HEK293 (cell line): Measurements from ENCODE around the gene NMNAT2.
A peak's percentile ranks its signal among the peaks of the same experiment; 100 is the strongest.

Experiments used
- HOXA7 ChIP-seq: sonication (generic); formaldehyde crosslinking; IDR thresholded peaks from 2 replicates; pipeline ENCODE4 v1.8.1; 2022; ENCODE audit warnings: missing genetic modification reagents, borderline replicate concordance
- HOXC10 ChIP-seq: sonication (generic); formaldehyde crosslinking; IDR thresholded peaks from 2 replicates; pipeline ENCODE4 v1.8.1; 2023; ENCODE audit warnings: mild to moderate bottlenecking, missing genetic modification reagents
- OSR2 ChIP-seq: fragments of 450-650 bp; formaldehyde crosslinking; IDR thresholded peaks from 2 replicates; pipeline ENCODE4 v1.5.1; 2016; ENCODE audit warnings: missing biosample characterization, missing genetic modification characterization
- ZEB2 ChIP-seq: fragments of 450-650 bp; formaldehyde crosslinking; IDR thresholded peaks from 2 replicates; pipeline ENCODE4 v1.5.1; 2016; ENCODE audit warnings: missing biosample characterization, missing genetic modification characterization
- ZFP3 ChIP-seq: fragments of 450-650 bp; formaldehyde crosslinking; IDR thresholded peaks from 2 replicates; pipeline ENCODE4 v1.5.1; 2016; ENCODE audit warnings: low read depth, missing biosample characterization, missing genetic modification characterization
- ZNF23 ChIP-seq: fragments of 450-650 bp; formaldehyde crosslinking; IDR thresholded peaks from 2 replicates; pipeline ENCODE4 v1.5.1; 2016; ENCODE audit warnings: missing biosample characterization, missing genetic modification characterization, borderline replicate concordance
- ZNF544 ChIP-seq: fragments of 450-650 bp; formaldehyde crosslinking; IDR thresholded peaks from 2 replicates; pipeline ENCODE4 v1.5.0; 2017; ENCODE audit warnings: missing biosample characterization, missing genetic modification characterization
- ZNF621 ChIP-seq: fragments of 450-650 bp; formaldehyde crosslinking; IDR thresholded peaks from 2 replicates; pipeline ENCODE4 v1.5.1; 2017; ENCODE audit warnings: missing biosample characterization, missing genetic modification characterization
- ZNF629 ChIP-seq: fragments of 450-650 bp; formaldehyde crosslinking; IDR thresholded peaks from 2 replicates; pipeline ENCODE4 v1.5.1; 2017; ENCODE audit warnings: missing biosample characterization, missing genetic modification characterization
- ZNF785 ChIP-seq: fragments of 450-650 bp; formaldehyde crosslinking; IDR thresholded peaks from 2 replicates; pipeline ENCODE4 v1.5.1; 2016; ENCODE audit warnings: missing biosample characterization, missing genetic modification characterization
- ZNF792 ChIP-seq: fragments of 450-650 bp; formaldehyde crosslinking; IDR thresholded peaks from 2 replicates; pipeline ENCODE4 v1.5.1; 2016; ENCODE audit warnings: missing biosample characterization, missing genetic modification characterization
- ZNF843 ChIP-seq: fragments of 450-650 bp; formaldehyde crosslinking; IDR thresholded peaks from 2 replicates; pipeline ENCODE4 v1.5.1; 2016; ENCODE audit warnings: missing biosample characterization, missing genetic modification characterization
- TF ChIP-seq, protein P1 (sequence below): fragments of 450-650 bp; formaldehyde crosslinking; IDR thresholded peaks from 2 replicates; pipeline ENCODE4 v1.5.1; 2016; ENCODE audit warnings: missing biosample characterization, missing genetic modification characterization
- TF ChIP-seq, protein P2 (sequence below): fragments of 450-650 bp; formaldehyde crosslinking; IDR thresholded peaks from 2 replicates; pipeline ENCODE4 v1.5.1; 2017; ENCODE audit warnings: missing biosample characterization, missing genetic modification characterization
- TF ChIP-seq, protein P3 (sequence below): fragments of 450-650 bp; formaldehyde crosslinking; IDR thresholded peaks from 2 replicates; pipeline ENCODE4 v1.5.1; 2016; ENCODE audit warnings: missing biosample characterization, missing genetic modification characterization
- TF ChIP-seq, protein P4 (sequence below): fragments of 450-650 bp; formaldehyde crosslinking; IDR thresholded peaks from 2 replicates; pipeline ENCODE4 v1.5.1; 2017; ENCODE audit warnings: missing biosample characterization, missing genetic modification characterization
- TF ChIP-seq, protein P5 (sequence below): fragments of 450-650 bp; formaldehyde crosslinking; IDR thresholded peaks from 2 replicates; pipeline ENCODE4 v1.5.1; 2016; ENCODE audit warnings: missing biosample characterization, missing genetic modification characterization
- TF ChIP-seq, protein P6 (sequence below): fragments of 450-650 bp; formaldehyde crosslinking; conservative IDR thresholded peaks from 2 replicates; pipeline ENCODE4 v1.5.1; 2016; ENCODE audit warnings: low read depth, missing biosample characterization, missing genetic modification characterization
- TF ChIP-seq, protein P7 (sequence below): fragments of 450-650 bp; formaldehyde crosslinking; IDR thresholded peaks from 2 replicates; pipeline ENCODE4 v1.5.1; 2016; ENCODE audit warnings: missing biosample characterization, missing genetic modification characterization

The NMNAT2 gene

DNA sequence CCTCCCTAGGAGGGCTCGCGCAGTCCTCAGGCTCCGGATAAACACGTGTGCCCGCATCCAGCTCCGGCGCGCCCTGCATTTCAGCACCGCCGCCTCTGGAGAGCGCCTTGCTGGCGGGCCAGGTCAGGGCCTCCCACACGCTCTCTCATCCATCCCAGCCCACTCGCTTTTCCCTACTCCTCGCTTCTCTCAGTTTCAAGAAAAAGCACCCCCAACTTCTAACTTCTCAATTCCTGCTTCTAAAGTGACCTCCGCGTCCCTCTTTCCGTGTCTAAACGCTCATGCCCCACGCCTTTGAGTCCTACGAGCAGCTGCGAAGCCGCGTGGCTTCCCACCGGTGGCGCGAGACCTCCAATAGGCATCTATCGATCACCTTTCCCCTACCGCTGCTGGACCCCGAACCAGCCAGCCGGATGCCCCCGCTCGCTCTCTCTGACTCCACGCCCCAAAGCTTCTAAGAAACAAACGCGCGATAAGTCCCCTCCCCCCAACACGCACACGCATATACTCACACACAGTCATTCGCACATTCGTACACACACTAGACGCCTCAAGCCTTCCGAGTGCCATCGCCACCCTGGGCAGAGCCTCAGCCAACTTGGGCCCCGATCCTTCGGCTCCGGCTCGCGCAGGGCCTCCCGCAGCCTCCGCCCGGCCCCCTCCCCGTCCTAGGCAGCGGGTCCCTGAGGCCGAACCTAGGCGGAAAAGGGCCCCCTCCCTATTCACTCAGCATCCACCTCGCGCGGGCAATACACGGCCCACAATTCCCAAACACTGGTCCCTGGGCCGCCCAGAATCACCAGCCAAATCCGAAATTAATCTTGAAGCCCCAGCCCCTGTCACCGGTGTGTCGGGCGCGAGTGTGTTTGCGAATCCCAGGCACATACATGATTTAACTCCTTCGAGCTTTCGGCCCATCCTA is 1.1 kb downstream of the NMNAT2 start (continued):
- TF ChIP-seq, protein P1, sequence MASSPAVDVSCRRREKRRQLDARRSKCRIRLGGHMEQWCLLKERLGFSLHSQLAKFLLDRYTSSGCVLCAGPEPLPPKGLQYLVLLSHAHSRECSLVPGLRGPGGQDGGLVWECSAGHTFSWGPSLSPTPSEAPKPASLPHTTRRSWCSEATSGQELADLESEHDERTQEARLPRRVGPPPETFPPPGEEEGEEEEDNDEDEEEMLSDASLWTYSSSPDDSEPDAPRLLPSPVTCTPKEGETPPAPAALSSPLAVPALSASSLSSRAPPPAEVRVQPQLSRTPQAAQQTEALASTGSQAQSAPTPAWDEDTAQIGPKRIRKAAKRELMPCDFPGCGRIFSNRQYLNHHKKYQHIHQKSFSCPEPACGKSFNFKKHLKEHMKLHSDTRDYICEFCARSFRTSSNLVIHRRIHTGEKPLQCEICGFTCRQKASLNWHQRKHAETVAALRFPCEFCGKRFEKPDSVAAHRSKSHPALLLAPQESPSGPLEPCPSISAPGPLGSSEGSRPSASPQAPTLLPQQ (tag by site-specific recombination): peak; percentile 79
- TF ChIP-seq ZNF843 (tag by site-specific recombination): peak; percentile 37; the same call in 1 of the 2 replicates
- 0 out of 2 replicates have a peak, but pooled peaks have one; percentile 31 for TF ChIP-seq ZNF785 (tag by site-specific recombination)
- TF ChIP-seq, protein P2, sequence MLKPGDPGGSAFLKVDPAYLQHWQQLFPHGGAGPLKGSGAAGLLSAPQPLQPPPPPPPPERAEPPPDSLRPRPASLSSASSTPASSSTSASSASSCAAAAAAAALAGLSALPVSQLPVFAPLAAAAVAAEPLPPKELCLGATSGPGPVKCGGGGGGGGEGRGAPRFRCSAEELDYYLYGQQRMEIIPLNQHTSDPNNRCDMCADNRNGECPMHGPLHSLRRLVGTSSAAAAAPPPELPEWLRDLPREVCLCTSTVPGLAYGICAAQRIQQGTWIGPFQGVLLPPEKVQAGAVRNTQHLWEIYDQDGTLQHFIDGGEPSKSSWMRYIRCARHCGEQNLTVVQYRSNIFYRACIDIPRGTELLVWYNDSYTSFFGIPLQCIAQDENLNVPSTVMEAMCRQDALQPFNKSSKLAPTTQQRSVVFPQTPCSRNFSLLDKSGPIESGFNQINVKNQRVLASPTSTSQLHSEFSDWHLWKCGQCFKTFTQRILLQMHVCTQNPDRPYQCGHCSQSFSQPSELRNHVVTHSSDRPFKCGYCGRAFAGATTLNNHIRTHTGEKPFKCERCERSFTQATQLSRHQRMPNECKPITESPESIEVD: no peak
- TF ChIP-seq ZNF23: no peak
- TF ChIP-seq ZNF629 (tag by site-specific recombination): 0 out of 2 replicates have a peak, but pooled peaks have one; percentile 11
- TF ChIP-seq ZFP3 (tag by site-specific recombination): no peak
- TF ChIP-seq, protein P3, sequence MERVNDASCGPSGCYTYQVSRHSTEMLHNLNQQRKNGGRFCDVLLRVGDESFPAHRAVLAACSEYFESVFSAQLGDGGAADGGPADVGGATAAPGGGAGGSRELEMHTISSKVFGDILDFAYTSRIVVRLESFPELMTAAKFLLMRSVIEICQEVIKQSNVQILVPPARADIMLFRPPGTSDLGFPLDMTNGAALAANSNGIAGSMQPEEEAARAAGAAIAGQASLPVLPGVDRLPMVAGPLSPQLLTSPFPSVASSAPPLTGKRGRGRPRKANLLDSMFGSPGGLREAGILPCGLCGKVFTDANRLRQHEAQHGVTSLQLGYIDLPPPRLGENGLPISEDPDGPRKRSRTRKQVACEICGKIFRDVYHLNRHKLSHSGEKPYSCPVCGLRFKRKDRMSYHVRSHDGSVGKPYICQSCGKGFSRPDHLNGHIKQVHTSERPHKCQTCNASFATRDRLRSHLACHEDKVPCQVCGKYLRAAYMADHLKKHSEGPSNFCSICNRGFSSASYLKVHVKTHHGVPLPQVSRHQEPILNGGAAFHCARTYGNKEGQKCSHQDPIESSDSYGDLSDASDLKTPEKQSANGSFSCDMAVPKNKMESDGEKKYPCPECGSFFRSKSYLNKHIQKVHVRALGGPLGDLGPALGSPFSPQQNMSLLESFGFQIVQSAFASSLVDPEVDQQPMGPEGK (tag by site-specific recombination): 0 out of 2 replicates have a peak, but pooled peaks have one; percentile 23
- TF ChIP-seq, protein P4, sequence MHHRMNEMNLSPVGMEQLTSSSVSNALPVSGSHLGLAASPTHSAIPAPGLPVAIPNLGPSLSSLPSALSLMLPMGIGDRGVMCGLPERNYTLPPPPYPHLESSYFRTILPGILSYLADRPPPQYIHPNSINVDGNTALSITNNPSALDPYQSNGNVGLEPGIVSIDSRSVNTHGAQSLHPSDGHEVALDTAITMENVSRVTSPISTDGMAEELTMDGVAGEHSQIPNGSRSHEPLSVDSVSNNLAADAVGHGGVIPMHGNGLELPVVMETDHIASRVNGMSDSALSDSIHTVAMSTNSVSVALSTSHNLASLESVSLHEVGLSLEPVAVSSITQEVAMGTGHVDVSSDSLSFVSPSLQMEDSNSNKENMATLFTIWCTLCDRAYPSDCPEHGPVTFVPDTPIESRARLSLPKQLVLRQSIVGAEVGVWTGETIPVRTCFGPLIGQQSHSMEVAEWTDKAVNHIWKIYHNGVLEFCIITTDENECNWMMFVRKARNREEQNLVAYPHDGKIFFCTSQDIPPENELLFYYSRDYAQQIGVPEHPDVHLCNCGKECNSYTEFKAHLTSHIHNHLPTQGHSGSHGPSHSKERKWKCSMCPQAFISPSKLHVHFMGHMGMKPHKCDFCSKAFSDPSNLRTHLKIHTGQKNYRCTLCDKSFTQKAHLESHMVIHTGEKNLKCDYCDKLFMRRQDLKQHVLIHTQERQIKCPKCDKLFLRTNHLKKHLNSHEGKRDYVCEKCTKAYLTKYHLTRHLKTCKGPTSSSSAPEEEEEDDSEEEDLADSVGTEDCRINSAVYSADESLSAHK (tag by site-specific recombination): no peak
- TF ChIP-seq, protein P5, sequence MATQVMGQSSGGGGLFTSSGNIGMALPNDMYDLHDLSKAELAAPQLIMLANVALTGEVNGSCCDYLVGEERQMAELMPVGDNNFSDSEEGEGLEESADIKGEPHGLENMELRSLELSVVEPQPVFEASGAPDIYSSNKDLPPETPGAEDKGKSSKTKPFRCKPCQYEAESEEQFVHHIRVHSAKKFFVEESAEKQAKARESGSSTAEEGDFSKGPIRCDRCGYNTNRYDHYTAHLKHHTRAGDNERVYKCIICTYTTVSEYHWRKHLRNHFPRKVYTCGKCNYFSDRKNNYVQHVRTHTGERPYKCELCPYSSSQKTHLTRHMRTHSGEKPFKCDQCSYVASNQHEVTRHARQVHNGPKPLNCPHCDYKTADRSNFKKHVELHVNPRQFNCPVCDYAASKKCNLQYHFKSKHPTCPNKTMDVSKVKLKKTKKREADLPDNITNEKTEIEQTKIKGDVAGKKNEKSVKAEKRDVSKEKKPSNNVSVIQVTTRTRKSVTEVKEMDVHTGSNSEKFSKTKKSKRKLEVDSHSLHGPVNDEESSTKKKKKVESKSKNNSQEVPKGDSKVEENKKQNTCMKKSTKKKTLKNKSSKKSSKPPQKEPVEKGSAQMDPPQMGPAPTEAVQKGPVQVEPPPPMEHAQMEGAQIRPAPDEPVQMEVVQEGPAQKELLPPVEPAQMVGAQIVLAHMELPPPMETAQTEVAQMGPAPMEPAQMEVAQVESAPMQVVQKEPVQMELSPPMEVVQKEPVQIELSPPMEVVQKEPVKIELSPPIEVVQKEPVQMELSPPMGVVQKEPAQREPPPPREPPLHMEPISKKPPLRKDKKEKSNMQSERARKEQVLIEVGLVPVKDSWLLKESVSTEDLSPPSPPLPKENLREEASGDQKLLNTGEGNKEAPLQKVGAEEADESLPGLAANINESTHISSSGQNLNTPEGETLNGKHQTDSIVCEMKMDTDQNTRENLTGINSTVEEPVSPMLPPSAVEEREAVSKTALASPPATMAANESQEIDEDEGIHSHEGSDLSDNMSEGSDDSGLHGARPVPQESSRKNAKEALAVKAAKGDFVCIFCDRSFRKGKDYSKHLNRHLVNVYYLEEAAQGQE (tag by site-specific recombination): peak; percentile 100
- TF ChIP-seq HOXA7: no peak
- TF ChIP-seq, protein P6, sequence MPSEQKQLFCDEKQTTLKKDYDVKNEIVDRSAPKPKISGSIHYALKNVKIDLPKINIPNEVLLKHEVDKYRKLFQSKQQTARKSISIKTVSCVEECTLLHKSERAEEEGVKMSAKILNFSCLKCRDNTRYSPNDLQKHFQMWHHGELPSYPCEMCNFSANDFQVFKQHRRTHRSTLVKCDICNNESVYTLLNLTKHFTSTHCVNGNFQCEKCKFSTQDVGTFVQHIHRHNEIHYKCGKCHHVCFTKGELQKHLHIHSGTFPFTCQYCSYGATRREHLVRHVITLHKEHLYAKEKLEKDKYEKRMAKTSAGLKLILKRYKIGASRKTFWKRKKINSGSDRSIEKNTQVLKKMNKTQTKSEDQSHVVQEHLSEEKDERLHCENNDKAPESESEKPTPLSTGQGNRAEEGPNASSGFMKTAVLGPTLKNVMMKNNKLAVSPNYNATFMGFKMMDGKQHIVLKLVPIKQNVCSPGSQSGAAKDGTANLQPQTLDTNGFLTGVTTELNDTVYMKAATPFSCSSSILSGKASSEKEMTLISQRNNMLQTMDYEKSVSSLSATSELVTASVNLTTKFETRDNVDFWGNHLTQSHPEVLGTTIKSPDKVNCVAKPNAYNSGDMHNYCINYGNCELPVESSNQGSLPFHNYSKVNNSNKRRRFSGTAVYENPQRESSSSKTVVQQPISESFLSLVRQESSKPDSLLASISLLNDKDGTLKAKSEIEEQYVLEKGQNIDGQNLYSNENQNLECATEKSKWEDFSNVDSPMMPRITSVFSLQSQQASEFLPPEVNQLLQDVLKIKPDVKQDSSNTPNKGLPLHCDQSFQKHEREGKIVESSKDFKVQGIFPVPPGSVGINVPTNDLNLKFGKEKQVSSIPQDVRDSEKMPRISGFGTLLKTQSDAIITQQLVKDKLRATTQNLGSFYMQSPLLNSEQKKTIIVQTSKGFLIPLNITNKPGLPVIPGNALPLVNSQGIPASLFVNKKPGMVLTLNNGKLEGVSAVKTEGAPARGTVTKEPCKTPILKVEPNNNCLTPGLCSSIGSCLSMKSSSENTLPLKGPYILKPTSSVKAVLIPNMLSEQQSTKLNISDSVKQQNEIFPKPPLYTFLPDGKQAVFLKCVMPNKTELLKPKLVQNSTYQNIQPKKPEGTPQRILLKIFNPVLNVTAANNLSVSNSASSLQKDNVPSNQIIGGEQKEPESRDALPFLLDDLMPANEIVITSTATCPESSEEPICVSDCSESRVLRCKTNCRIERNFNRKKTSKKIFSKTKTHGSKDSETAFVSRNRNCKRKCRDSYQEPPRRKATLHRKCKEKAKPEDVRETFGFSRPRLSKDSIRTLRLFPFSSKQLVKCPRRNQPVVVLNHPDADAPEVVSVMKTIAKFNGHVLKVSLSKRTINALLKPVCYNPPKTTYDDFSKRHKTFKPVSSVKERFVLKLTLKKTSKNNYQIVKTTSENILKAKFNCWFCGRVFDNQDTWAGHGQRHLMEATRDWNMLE (tag by site-specific recombination): no peak
- TF ChIP-seq HOXC10 (CRISPR knock-in tag): no peak
- TF ChIP-seq, protein P7, sequence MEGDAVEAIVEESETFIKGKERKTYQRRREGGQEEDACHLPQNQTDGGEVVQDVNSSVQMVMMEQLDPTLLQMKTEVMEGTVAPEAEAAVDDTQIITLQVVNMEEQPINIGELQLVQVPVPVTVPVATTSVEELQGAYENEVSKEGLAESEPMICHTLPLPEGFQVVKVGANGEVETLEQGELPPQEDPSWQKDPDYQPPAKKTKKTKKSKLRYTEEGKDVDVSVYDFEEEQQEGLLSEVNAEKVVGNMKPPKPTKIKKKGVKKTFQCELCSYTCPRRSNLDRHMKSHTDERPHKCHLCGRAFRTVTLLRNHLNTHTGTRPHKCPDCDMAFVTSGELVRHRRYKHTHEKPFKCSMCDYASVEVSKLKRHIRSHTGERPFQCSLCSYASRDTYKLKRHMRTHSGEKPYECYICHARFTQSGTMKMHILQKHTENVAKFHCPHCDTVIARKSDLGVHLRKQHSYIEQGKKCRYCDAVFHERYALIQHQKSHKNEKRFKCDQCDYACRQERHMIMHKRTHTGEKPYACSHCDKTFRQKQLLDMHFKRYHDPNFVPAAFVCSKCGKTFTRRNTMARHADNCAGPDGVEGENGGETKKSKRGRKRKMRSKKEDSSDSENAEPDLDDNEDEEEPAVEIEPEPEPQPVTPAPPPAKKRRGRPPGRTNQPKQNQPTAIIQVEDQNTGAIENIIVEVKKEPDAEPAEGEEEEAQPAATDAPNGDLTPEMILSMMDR: peak; percentile 65; the same call in 1 of the 2 replicates
- 0 out of 2 replicates have a peak, but pooled peaks have one; percentile 31 for TF ChIP-seq ZEB2 (tag by site-specific recombination)
- TF ChIP-seq ZNF792: peak; percentile 92; the same call in 1 of the 2 replicates
- TF ChIP-seq OSR2: no peak
- TF ChIP-seq ZNF621 (tag by site-specific recombination): no peak
- no peak for TF ChIP-seq ZNF544
